SU-DHL-6 (cell line): Measurements from ENCODE around the gene TMEM187.
"Not testable (repeated sequence)": the region's sequence is repeated elsewhere in the genome, so short reads cannot be mapped to it uniquely, and the experiment has no call there.

ENCODE experiments used
- H2AFZ ChIP-seq: fragments of 200-600 bp; sonication (generic); 2 replicates; pipeline ENCODE4 v1.6.1; 2014; ENCODE audit warnings: low read depth, mild to moderate bottlenecking, moderate library complexity, mixed read lengths, antibody characterized with exemption, low read length; ENCODE audit not compliant: severe bottlenecking
- H3F3A ChIP-seq: fragments of 200-600 bp; shearing (Covaris generic); 2 replicates; pipeline ENCODE4 v1.6.0; 2016; ENCODE audit warnings: antibody characterized with exemption, mild to moderate bottlenecking; ENCODE audit not compliant: insufficient read depth
- H3K27ac ChIP-seq: fragments of 200-600 bp; sonication (generic); 2 replicates; pipeline ENCODE4 v1.5.1; 2016; ENCODE audit warnings: low read depth, mild to moderate bottlenecking, low read length, moderate library complexity, mixed read lengths
- H3K27me3 ChIP-seq: fragments of 200-600 bp; sonication (generic), shearing (Covaris generic); 2 replicates; pipeline ENCODE4 v1.6.0; 2014; ENCODE audit warnings: mild to moderate bottlenecking, low read length
- H3K36me3 ChIP-seq: fragments of 200-600 bp; sonication (generic); 2 replicates; pipeline ENCODE4 v1.6.1; 2014; ENCODE audit warnings: mild to moderate bottlenecking, low read length, mixed read lengths
- H3K4me2 ChIP-seq: fragments of 300-600, 200-600 bp; shearing (Covaris generic), sonication (generic); 2 replicates; pipeline ENCODE4 v1.6.0; 2014; ENCODE audit warnings: low read length, low read depth, mild to moderate bottlenecking; ENCODE audit not compliant: poor library complexity, severe bottlenecking
- H3K4me3 ChIP-seq: fragments of 200-600 bp; sonication (generic); 2 replicates; pipeline ENCODE4 v1.5.1; 2014; ENCODE audit warnings: antibody characterized with exemption, low read length, mild to moderate bottlenecking, mixed read lengths; ENCODE audit not compliant: insufficient read depth, poor library complexity, severe bottlenecking
- H3K79me2 ChIP-seq: fragments of 200-600 bp; sonication (generic); 2 replicates; pipeline ENCODE4 v1.6.1; 2014; ENCODE audit warnings: mild to moderate bottlenecking, low read length, moderate library complexity; ENCODE audit not compliant: insufficient read depth
- H3K9ac ChIP-seq: fragments of 200-600 bp; sonication (generic); 2 replicates; pipeline ENCODE4 v1.7.0; 2014; ENCODE audit warnings: mild to moderate bottlenecking, low read length
- H3K9me2 ChIP-seq: fragments of 200-600 bp; sonication (generic); replicated peaks from 2 replicates; pipeline ENCODE4 v1.6.1; 2014; ENCODE audit warnings: low read length; ENCODE audit not compliant: insufficient read depth
- H3K9me3 ChIP-seq: fragments of 200-600 bp; sonication (generic); 2 replicates; pipeline ENCODE4 v1.6.1; 2014; ENCODE audit warnings: low read length, mixed read lengths; ENCODE audit not compliant: insufficient read depth
- H4K20me1 ChIP-seq: fragments of 200-600 bp; sonication (generic); 2 replicates; pipeline ENCODE4 v1.6.1; 2014; ENCODE audit warnings: low read depth, mild to moderate bottlenecking, antibody characterized with exemption, low read length, moderate library complexity, mixed read lengths
- EZH2phosphoT487 ChIP-seq: fragments of 200-600 bp; sonication (generic), shearing (Covaris generic); conservative IDR thresholded peaks from 2 replicates; pipeline ENCODE4 v1.6.1; 2018; ENCODE audit warnings: mild to moderate bottlenecking, antibody characterized with exemption, low read length, moderate library complexity, mixed read lengths
- TF ChIP-seq, protein P1 (sequence below): fragments of 200-600 bp; sonication (generic); IDR thresholded peaks from one replicate; pipeline ENCODE4 v1.5.1; 2017; ENCODE audit warnings: antibody characterized with exemption, mild to moderate bottlenecking, low read length, moderate library complexity; ENCODE audit not compliant: insufficient read depth, poor library complexity, severe bottlenecking

TMEM187 gene

DNA sequence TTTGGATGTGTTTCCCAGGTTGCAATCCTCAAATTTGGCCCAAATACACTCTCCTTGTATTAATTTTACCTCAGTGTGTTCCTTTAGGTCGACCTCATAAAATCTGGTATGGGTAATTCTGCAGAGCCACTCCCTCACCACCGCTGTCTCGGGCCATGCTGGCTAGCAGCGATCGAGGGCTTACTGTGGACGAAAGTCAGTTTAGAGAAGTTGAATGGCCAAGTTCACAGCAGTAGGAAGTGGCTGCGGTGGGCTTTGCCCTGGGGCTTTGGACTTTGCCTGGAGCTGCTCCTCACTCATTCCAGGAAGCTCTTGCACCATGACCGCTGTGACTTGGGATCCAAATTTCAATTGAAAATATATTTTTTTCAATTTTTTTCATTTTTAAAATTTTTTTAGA is 19.6 kb downstream of the TMEM187 start:
- Histone ChIP-seq H3K9ac (no peak overlapping the region), H3K79me2 (no peaks in the 10 kb centered on the region), H3K27ac (no peak overlapping the region), H4K20me1 (no peaks in the 10 kb centered on the region), H3F3A (no peaks in the 10 kb centered on the region), H3K9me3 (no peaks in the 10 kb centered on the region), H3K27me3 (no peaks in the 10 kb centered on the region), H3K4me2 (no peak overlapping the region), H2AFZ (no peak overlapping the region), H3K9me2 (no peaks in the 10 kb centered on the region), H3K36me3 (no peaks in the 10 kb centered on the region), H3K4me3 (no peak overlapping the region)
- no peak for TF ChIP-seq EZH2phosphoT487
- TF ChIP-seq, protein P1, sequence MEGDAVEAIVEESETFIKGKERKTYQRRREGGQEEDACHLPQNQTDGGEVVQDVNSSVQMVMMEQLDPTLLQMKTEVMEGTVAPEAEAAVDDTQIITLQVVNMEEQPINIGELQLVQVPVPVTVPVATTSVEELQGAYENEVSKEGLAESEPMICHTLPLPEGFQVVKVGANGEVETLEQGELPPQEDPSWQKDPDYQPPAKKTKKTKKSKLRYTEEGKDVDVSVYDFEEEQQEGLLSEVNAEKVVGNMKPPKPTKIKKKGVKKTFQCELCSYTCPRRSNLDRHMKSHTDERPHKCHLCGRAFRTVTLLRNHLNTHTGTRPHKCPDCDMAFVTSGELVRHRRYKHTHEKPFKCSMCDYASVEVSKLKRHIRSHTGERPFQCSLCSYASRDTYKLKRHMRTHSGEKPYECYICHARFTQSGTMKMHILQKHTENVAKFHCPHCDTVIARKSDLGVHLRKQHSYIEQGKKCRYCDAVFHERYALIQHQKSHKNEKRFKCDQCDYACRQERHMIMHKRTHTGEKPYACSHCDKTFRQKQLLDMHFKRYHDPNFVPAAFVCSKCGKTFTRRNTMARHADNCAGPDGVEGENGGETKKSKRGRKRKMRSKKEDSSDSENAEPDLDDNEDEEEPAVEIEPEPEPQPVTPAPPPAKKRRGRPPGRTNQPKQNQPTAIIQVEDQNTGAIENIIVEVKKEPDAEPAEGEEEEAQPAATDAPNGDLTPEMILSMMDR, result no peak

DNA sequence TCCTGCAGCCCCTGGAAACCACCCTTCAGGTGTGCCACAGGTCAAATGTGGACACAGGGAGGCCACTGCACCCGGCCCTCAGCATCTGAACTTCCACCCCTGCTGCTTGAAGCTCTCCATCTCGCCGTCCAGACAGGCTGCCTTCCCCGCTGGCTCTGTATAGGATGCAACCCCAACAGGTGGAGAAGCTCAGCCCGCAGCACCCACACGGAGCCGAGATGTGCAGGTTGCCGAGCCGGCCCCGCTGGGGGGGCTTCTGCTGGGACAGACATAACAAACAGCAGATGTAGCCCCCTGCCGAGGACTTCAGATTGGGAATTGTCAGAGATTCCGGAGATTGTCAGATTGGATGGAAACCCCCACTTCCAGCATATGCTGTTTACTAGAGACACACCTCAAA is 20.5 kb downstream of the TMEM187 start:
- H3K36me3 ChIP-seq, result no peaks in the 10 kb centered on the region
- H3K27ac ChIP-seq, result no peak overlapping the region
- H3K9me2 ChIP-seq, result no peaks in the 10 kb centered on the region
- no peaks in the 10 kb centered on the region for H3F3A ChIP-seq
- H3K9ac ChIP-seq, result no peak overlapping the region
- no peaks in the 10 kb centered on the region for H3K79me2 ChIP-seq
- TF ChIP-seq, protein P1, result no peak
- no peak for TF ChIP-seq EZH2phosphoT487
- H3K4me2 ChIP-seq, result no peak overlapping the region
- no peak overlapping the region for H3K4me3 ChIP-seq
- H3K27me3 ChIP-seq, result no peaks in the 10 kb centered on the region
- H2AFZ ChIP-seq, result no peak overlapping the region
- H4K20me1 ChIP-seq, result no peaks in the 10 kb centered on the region
- H3K9me3 ChIP-seq, result no peaks in the 10 kb centered on the region

DNA sequence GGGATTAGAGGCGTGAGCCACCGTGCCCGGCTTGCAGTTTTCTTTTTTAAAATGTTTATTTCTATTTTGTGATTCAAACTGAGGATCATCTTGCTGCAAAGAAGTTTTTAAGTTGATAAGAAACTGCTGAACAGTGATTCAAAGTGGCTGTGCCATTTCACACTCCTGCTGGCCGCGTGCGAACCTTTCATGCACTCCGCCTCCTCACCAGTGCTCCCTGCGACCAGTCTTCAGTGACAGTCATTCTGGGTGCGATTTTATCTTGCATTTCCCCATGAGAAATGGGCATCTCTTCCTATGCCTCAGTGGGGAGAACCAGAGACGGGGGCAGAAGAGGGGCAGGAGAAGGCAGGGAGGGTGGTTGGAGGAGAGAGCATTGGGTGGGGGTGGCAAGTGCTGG is 21.4 kb downstream of the TMEM187 start:
- H3K9ac ChIP-seq, result no peak overlapping the region
- no peak overlapping the region for H3K27ac ChIP-seq
- no peak overlapping the region for H2AFZ ChIP-seq
- H3K79me2 ChIP-seq, result no peaks in the 10 kb centered on the region
- H3F3A ChIP-seq, result no peaks in the 10 kb centered on the region
- H3K9me3 ChIP-seq, result no peaks in the 10 kb centered on the region
- no peaks in the 10 kb centered on the region for H4K20me1 ChIP-seq
- H3K36me3 ChIP-seq, result no peaks in the 10 kb centered on the region
- no peak overlapping the region for H3K4me3 ChIP-seq
- no peaks in the 10 kb centered on the region for H3K27me3 ChIP-seq
- H3K4me2 ChIP-seq, result no peak overlapping the region
- H3K9me2 ChIP-seq, result no peaks in the 10 kb centered on the region
- TF ChIP-seq, protein P1, result no peak
- no peak for TF ChIP-seq EZH2phosphoT487

DNA sequence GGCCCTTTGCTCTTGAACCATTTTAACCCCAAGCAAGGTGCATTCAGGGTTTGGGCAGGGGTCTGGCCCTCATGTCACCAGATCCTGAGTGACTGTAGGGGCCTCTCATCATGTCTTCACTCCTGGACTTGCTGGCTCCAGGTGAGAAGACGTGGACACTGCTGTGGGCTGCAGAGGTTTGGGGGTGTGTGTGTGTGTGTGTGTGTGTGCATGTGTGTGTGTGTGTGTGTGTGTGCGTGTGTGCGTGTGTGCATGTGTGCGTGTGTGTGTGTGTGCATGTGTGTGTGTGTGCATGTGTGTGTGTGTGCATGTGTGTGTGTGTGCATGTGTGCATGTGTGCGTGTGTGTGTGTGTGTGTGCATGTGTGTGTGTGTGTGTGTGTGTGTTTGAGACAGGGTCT is 21.8 kb downstream of the TMEM187 start:
- H4K20me1 ChIP-seq, H2AFZ ChIP-seq, H3K9me2 ChIP-seq, H3K9ac ChIP-seq, H3K4me3 ChIP-seq, H3K9me3 ChIP-seq, H3K79me2 ChIP-seq, H3K27ac ChIP-seq, H3F3A ChIP-seq, H3K27me3 ChIP-seq, H3K36me3 ChIP-seq, H3K4me2 ChIP-seq: not testable (repeated sequence)
